Panc1 (cell line): ENCODE data around the gene SPATC1L. TPM values are rescaled to one million over a fixed set of nuclear protein-coding genes. Genes with fewer than 3 reads are reported as not detected.

Experiments
- ATAC-seq: fragments of 200-7000 bp; cut with Tn5 transposase; 2 replicates; pipeline ENCODE4 v1.9.1; 2020; ENCODE audit warnings: mild to moderate bottlenecking, moderate library complexity
- BruUV-seq: library from RNA; stranded (reverse); fragments of 400-500 nt; replicated peaks from 2 replicates; lab custom pipeline; 2021; lab: Mats Ljungman, UMichigan
- CTCF ChIA-PET: fragments of 300-600 bp; sonication (Branson Sonifier 250); formaldehyde crosslinking; loops from one replicate; lab custom pipeline; 2022; ENCODE audit warnings: antibody characterized with exemption; lab: Charles Lee
- POLR2A ChIA-PET: fragments of 300-600 bp; sonication (Branson Sonifier 250); formaldehyde crosslinking; loops from one replicate; lab custom pipeline; 2022; ENCODE audit warnings: antibody characterized with exemption; lab: Charles Lee
- DNase-seq: peaks from one replicate; pipeline ENCODE4 v3.0.0-alpha.2; 2010; ENCODE audit warnings: low read depth, low spot score
- H3K27ac ChIP-seq: 2 replicates; pipeline ENCODE4 v1.5.1; 2011; ENCODE audit warnings: mild to moderate bottlenecking, low read length, inconsistent platforms
- H3K27me3 ChIP-seq: fragments of 200-500 bp; sonication (Bioruptor generic); 2 replicates; pipeline ENCODE4 v1.6.0; 2014; ENCODE audit warnings: low read length, inconsistent platforms; ENCODE audit not compliant: control insufficient read depth, insufficient read depth
- H3K36me3 ChIP-seq: fragments of 200-500 bp; sonication (Bioruptor generic); 2 replicates; pipeline ENCODE4 v1.5.1; 2014; ENCODE audit warnings: inconsistent platforms, mild to moderate bottlenecking, low read length, moderate library complexity; ENCODE audit not compliant: control insufficient read depth, insufficient read depth
- H3K4me1 ChIP-seq: 2 replicates; pipeline ENCODE4 v1.5.1; 2011; ENCODE audit warnings: inconsistent platforms, mild to moderate bottlenecking, low read length, moderate library complexity; ENCODE audit not compliant: control insufficient read depth, insufficient read depth
- H3K4me3 ChIP-seq, 2 experiments: 2 replicates each; pipeline ENCODE4 v1.5.1; 2011 to 2012; ENCODE audit warnings: low read depth in 2 of 2, low read length in 2 of 2, mild to moderate bottlenecking in 2 of 2, inconsistent platforms in 1 of 2, moderate library complexity in 1 of 2
- H3K9me3 ChIP-seq: fragments of 200-500 bp; sonication (Bioruptor generic); 2 replicates; pipeline ENCODE4 v1.5.1; 2014; ENCODE audit warnings: low read depth, mild to moderate bottlenecking, inconsistent platforms, low read length, moderate library complexity; ENCODE audit not compliant: control insufficient read depth, insufficient read depth
- POLR2AphosphoS5 ChIP-seq: IDR thresholded peaks from 2 replicates; pipeline ENCODE4 v1.6.1; 2012; ENCODE audit warnings: mild to moderate bottlenecking, low read depth, low read length, moderate library complexity
- SIN3A ChIP-seq: IDR thresholded peaks from 2 replicates; pipeline ENCODE4 v1.6.1; 2012; ENCODE audit warnings: low read depth, mild to moderate bottlenecking, low read length, moderate library complexity, borderline replicate concordance; ENCODE audit not compliant: insufficient read depth
- TCF7L2 ChIP-seq: IDR thresholded peaks from 2 replicates; pipeline ENCODE4 v1.6.1; 2011; ENCODE audit warnings: mild to moderate bottlenecking, low read depth, low read length, inconsistent platforms
- in situ Hi-C: cut with HindIII; loops from 2 replicates; pipeline ENCODE4 v1.10.0; 2016; ENCODE audit warnings: low sequenced_read_pairs, low pct_unique_long_range_greater_than_20kb
- intact Hi-C: fragments of 100-400 bp; cut with micrococcal nuclease; formaldehyde crosslinking; loops from one replicate; pipeline ENCODE4 v1.10.0; 2022; ENCODE audit not compliant: unreplicated experiment
- total RNA-seq: library from RNA; stranded (reverse); gene quantifications from one replicate; pipeline ENCODE4 v1.2.1, GENCODE V29; 2021; ENCODE audit not compliant: unreplicated experiment
- TF ChIP-seq, protein P1 (sequence below), 2 experiments: IDR thresholded peaks; 2 replicates each; pipeline ENCODE4 v1.6.1; 2011 to 2012; ENCODE audit warnings: low read depth in 2 of 2, control low read depth in 1 of 2, low read length in 1 of 2, mild to moderate bottlenecking in 1 of 2, moderate library complexity in 1 of 2; ENCODE audit not compliant: insufficient read depth in 1 of 2
- TF ChIP-seq, protein P2 (sequence below): fragments of 450-650 bp; IDR thresholded peaks from 2 replicates; pipeline ENCODE4 v1.5.1; 2017; ENCODE audit warnings: mild to moderate bottlenecking

The SPATC1L gene
- total RNA-seq, 1 experiment from 2014 or later: 0.26 TPM

DNA sequence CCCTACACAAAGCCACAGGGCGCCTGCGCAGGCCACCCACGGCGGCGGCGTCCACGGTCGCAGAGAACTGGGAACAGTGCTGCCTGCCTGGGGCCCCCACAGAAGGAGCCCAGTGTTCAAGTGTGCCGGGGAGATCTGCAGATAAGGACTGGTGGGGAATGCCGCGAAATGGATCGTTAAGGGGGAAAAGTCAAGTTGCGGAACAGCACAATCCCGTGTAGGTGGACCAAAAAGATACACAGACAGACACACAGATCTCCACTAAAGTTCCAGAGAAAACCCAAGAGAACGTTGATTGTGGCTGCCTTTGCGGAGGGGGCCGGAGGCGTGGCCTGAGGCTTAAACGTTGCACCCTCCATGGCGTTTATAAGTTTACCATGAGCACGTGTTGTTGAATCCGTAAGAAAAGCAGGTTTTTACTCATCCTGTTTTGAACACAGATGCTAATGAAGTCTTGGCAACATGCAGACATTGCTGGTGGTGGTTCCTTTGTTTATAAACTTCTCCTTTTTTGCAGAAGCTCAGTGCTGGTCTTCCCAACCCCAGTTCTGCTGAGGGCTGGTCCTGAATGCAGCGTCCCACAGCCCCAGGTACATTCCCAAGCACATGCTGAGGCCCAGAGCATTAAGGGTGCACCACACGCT is 4.1 kb downstream of the SPATC1L start:
- Histone ChIP-seq H3K36me3 (no peaks in the 10 kb centered on the region), H3K4me1 (no peaks in the 10 kb centered on the region), H3K4me3 (no peak overlapping the region), H3K27me3 (no peaks in the 10 kb centered on the region), H3K9me3 (no peaks in the 10 kb centered on the region), H3K27ac (no peak overlapping the region)
- BruUV-seq: no TSS peak
- DNase-seq (no peak), ATAC-seq (no peak)
- ChIA-PET CTCF (no interaction called here), POLR2A (no interaction called here)
- in situ Hi-C loops: no loop called here
- TF ChIP-seq POLR2AphosphoS5 (no peak), SIN3A (no peak), TCF7L2 (no peak)
- TF ChIP-seq, protein P1, sequence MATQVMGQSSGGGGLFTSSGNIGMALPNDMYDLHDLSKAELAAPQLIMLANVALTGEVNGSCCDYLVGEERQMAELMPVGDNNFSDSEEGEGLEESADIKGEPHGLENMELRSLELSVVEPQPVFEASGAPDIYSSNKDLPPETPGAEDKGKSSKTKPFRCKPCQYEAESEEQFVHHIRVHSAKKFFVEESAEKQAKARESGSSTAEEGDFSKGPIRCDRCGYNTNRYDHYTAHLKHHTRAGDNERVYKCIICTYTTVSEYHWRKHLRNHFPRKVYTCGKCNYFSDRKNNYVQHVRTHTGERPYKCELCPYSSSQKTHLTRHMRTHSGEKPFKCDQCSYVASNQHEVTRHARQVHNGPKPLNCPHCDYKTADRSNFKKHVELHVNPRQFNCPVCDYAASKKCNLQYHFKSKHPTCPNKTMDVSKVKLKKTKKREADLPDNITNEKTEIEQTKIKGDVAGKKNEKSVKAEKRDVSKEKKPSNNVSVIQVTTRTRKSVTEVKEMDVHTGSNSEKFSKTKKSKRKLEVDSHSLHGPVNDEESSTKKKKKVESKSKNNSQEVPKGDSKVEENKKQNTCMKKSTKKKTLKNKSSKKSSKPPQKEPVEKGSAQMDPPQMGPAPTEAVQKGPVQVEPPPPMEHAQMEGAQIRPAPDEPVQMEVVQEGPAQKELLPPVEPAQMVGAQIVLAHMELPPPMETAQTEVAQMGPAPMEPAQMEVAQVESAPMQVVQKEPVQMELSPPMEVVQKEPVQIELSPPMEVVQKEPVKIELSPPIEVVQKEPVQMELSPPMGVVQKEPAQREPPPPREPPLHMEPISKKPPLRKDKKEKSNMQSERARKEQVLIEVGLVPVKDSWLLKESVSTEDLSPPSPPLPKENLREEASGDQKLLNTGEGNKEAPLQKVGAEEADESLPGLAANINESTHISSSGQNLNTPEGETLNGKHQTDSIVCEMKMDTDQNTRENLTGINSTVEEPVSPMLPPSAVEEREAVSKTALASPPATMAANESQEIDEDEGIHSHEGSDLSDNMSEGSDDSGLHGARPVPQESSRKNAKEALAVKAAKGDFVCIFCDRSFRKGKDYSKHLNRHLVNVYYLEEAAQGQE (IDR thresholded peaks at IDR 0.05; ENCODE audit: insufficient read depth in 1 of 2, low read depth in 2 of 2, low read length in 1 of 2): no peak
- TF ChIP-seq, protein P2, sequence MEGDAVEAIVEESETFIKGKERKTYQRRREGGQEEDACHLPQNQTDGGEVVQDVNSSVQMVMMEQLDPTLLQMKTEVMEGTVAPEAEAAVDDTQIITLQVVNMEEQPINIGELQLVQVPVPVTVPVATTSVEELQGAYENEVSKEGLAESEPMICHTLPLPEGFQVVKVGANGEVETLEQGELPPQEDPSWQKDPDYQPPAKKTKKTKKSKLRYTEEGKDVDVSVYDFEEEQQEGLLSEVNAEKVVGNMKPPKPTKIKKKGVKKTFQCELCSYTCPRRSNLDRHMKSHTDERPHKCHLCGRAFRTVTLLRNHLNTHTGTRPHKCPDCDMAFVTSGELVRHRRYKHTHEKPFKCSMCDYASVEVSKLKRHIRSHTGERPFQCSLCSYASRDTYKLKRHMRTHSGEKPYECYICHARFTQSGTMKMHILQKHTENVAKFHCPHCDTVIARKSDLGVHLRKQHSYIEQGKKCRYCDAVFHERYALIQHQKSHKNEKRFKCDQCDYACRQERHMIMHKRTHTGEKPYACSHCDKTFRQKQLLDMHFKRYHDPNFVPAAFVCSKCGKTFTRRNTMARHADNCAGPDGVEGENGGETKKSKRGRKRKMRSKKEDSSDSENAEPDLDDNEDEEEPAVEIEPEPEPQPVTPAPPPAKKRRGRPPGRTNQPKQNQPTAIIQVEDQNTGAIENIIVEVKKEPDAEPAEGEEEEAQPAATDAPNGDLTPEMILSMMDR: no peak
- intact Hi-C loops: no loop called here

DNA sequence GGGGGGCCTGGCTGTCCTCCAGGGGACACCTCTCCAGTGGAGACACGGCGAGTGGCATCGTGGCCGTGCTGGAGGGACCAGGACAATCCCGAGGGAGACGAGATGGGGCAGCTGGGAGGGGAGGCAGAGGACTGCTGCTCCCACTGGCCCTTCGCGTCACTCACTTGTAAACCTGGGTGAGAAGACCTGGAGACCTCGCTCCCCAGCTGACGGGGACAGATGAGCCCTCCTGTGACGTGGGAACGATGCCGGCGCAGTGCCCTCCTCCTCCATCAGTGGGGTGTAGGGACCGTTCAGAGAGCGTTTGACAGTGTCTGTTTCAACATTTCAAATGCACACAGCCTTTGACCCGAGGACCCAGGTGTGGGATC is 4.6 kb downstream of the SPATC1L start:
- Histone ChIP-seq H3K27ac (no peak overlapping the region), H3K9me3 (no peaks in the 10 kb centered on the region), H3K27me3 (no peaks in the 10 kb centered on the region), H3K36me3 (no peaks in the 10 kb centered on the region), H3K4me1 (no peaks in the 10 kb centered on the region), H3K4me3 (no peak overlapping the region)
- TF ChIP-seq SIN3A (no peak), TCF7L2 (no peak), POLR2AphosphoS5 (no peak)
- TF ChIP-seq, protein P2: no peak
- TF ChIP-seq, protein P1 (IDR thresholded peaks at IDR 0.05; ENCODE audit: insufficient read depth in 1 of 2, low read depth in 2 of 2, low read length in 1 of 2): no peak
- ATAC-seq (no peak), DNase-seq (no peak)
- in situ Hi-C loops: no loop called here
- ChIA-PET POLR2A (no interaction called here), CTCF (no interaction called here)
- no TSS peak for BruUV-seq
- intact Hi-C loops: no loop called here
